ENCODE results near the gene ISG20L2. TPM values are rescaled to one million over a fixed set of nuclear protein-coding genes. Genes with fewer than 3 reads are reported as not detected.
A peak's percentile ranks its signal among the peaks of the same experiment; 100 is the strongest.

The ISG20L2 gene
- total RNA-seq, 1 donor from 2014 or later, result 33.0 TPM

GRCh38 chr1:156692441-156692924, 36.1 kb downstream of the ISG20L2 start:
- TF ChIP-seq CTCF (IDR thresholded peaks at IDR 0.05), result no peak
- Mint-ChIP-seq H3K4me3 (ENCODE audit: unreplicated experiment) (no peak overlapping the region), H3K27ac (ENCODE audit: unreplicated experiment) (no peak overlapping the region), H3K9me3 (ENCODE audit: unreplicated experiment) (no peaks in the 10 kb centered on the region), H3K27me3 (ENCODE audit: unreplicated experiment) (peaks cover 4% of the 10 kb centered on the region), H3K4me1 (ENCODE audit: unreplicated experiment) (peaks cover 62% of the 10 kb centered on the region), H3K36me3 (ENCODE audit: unreplicated experiment) (no peaks in the 10 kb centered on the region)
- DNase-seq (ENCODE audit: extremely low spot score, unreplicated experiment), result no peak

GRCh38 chr1:156691665-156692440, 36.7 kb downstream of the ISG20L2 start:
- no peak for DNase-seq (ENCODE audit: extremely low spot score, unreplicated experiment)
- Mint-ChIP-seq H3K9me3 (ENCODE audit: unreplicated experiment) (no peaks in the 10 kb centered on the region), H3K36me3 (ENCODE audit: unreplicated experiment) (no peaks in the 10 kb centered on the region), H3K27ac (ENCODE audit: unreplicated experiment) (peak overlapping the region; percentile 59), H3K27me3 (ENCODE audit: unreplicated experiment) (peaks cover 4% of the 10 kb centered on the region), H3K4me3 (ENCODE audit: unreplicated experiment) (peak overlapping the region; percentile 34), H3K4me1 (ENCODE audit: unreplicated experiment) (peaks cover 62% of the 10 kb centered on the region)
- TF ChIP-seq CTCF (IDR thresholded peaks at IDR 0.05), result peak; percentile 20

DNA sequence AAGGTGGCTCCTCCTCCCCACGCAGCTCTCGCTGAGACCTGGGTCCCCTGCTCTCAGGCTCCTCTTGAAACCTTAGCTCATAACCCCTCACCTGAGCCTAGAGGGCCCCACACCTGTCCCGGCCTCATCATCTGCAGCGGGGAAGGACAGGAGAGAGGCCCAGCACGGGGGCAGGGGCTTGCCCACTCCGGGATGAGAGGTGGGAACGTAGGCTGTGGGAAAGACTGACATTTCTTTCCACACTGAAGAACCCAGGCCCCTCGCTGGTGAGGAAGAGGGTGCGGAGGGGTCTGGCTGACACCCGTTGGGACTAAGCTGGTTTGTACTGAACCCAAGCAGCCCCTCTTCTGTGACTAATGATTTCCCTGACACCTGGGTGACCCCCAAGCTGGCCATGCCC, 37.4 kb downstream of the ISG20L2 start:
- Mint-ChIP-seq H3K27ac (ENCODE audit: unreplicated experiment) (peak overlapping the region; percentile 59), H3K4me3 (ENCODE audit: unreplicated experiment) (no peak overlapping the region)

GRCh38 chr1:156690675-156691036, 37.9 kb downstream of the ISG20L2 start:
- no peak for DNase-seq (ENCODE audit: extremely low spot score, unreplicated experiment)
- Mint-ChIP-seq H3K36me3 (ENCODE audit: unreplicated experiment) (no peaks in the 10 kb centered on the region), H3K27me3 (ENCODE audit: unreplicated experiment) (peaks cover 3% of the 10 kb centered on the region), H3K27ac (ENCODE audit: unreplicated experiment) (peak overlapping the region; percentile 86), H3K9me3 (ENCODE audit: unreplicated experiment) (no peaks in the 10 kb centered on the region), H3K4me3 (ENCODE audit: unreplicated experiment) (no peak overlapping the region), H3K4me1 (ENCODE audit: unreplicated experiment) (peaks cover 62% of the 10 kb centered on the region)
- no peak for TF ChIP-seq CTCF (IDR thresholded peaks at IDR 0.05)

More for the DNA sequence above, 37.4 kb downstream of the ISG20L2 start:
- Mint-ChIP-seq H3K27me3 (ENCODE audit: unreplicated experiment) (peaks cover 3% of the 10 kb centered on the region), H3K4me1 (ENCODE audit: unreplicated experiment) (peaks cover 62% of the 10 kb centered on the region), H3K9me3 (ENCODE audit: unreplicated experiment) (no peaks in the 10 kb centered on the region), H3K36me3 (ENCODE audit: unreplicated experiment) (no peaks in the 10 kb centered on the region)
- no peak for TF ChIP-seq CTCF (IDR thresholded peaks at IDR 0.05)
- no peak for DNase-seq (ENCODE audit: extremely low spot score, unreplicated experiment)

- no peak for DNase-seq (ENCODE audit: extremely low spot score, unreplicated experiment)
- Mint-ChIP-seq H3K36me3 (ENCODE audit: unreplicated experiment) (no peaks in the 10 kb centered on the region), H3K4me1 (ENCODE audit: unreplicated experiment) (peaks cover 62% of the 10 kb centered on the region), H3K27me3 (ENCODE audit: unreplicated experiment) (peaks cover 3% of the 10 kb centered on the region), H3K27ac (ENCODE audit: unreplicated experiment) (peak overlapping the region; percentile 86), H3K4me3 (ENCODE audit: unreplicated experiment) (peak overlapping the region; percentile 64), H3K9me3 (ENCODE audit: unreplicated experiment) (no peaks in the 10 kb centered on the region)
- TF ChIP-seq CTCF (IDR thresholded peaks at IDR 0.05), result no peak
Observed at GRCh38 chr1:156689953-156690674, 38.5 kb downstream of the ISG20L2 start.
